Retina (tissue), 1 donor: Measurements from ENCODE around the gene AQP7.
"Not testable (repeated sequence)": the region's sequence is repeated elsewhere in the genome, so short reads cannot be mapped to it uniquely, and the experiment has no call there.

ENCODE experiments used
- DNase-seq: peaks from one replicate; pipeline ENCODE4 v3.0.0-alpha.2; 2016

AQP7 gene

DNA sequence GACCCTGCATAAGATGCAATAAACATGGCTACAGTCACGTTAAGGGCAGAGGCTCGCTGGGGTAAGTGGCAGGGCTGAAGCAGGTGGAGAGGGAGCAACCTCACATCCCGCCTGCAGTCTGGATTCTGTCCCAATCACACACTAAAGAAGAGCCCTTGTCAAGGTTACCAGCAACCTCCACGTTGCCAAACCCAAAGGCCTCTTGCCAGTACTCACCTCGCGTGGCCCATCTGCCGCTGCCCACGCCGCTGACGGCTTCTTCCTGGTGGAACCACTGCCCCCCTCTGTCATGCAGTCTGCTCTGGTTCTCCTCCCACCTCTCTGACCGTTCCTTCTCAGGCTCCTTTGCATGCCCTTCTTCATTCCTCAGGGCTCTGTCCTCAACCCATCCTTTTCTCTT, 8.8 kb downstream of the AQP7 start:
- DNase-seq = no peak

DNA sequence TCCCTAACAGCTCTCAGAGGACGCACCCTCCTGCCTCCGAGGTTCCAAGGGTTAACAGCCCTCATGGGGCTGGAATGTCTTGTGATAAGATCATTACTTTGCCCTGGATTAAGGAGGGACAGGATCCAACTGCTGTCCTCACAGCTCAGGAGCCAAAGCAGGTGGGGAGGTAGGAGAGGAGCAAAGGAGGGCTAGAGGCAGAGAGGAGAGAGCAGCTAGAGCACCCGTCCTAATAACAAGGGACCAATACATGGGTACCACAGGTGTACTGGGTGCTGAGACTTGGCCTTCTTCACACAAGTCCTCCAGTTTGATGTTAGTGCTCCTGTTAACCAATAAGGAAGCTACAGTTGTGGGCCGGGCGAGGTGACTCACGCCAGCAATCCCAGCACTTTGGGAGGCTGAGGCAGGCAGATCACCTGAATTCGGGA, 9.8 kb downstream of the AQP7 start:
- not testable (repeated sequence) for DNase-seq

DNA sequence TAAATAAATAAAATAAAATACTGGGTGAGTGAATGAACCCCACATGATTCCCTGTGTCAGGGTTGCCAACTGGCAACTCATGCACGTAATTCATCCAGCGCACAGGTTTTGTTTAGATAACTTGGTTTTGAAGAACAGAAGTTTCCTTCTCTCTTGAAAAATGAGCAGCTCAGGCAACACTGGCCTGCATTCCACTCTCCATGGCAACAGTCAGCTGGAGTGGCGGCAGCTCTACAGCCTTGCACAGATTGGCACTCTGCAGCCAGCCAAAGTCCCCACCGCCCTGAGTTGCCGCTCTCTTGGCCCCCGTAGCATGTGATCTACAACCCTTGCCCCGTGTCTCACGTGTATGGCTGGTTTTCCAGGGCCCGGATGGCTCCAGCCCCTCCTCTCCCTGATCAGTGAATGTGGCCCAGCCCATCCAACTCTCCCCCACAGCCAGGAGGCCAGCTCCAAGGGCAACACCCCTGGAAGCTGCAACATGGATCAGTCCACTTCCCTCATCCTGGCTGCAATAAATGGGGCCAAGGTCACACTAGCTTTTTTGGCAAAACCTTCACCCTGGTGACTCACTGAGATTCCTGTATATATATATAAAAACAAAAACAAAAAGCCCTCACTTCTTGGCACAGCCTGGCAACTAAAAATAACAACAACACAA, 11.1 kb downstream of the AQP7 start:
- peak; percentile 59 for DNase-seq

DNA sequence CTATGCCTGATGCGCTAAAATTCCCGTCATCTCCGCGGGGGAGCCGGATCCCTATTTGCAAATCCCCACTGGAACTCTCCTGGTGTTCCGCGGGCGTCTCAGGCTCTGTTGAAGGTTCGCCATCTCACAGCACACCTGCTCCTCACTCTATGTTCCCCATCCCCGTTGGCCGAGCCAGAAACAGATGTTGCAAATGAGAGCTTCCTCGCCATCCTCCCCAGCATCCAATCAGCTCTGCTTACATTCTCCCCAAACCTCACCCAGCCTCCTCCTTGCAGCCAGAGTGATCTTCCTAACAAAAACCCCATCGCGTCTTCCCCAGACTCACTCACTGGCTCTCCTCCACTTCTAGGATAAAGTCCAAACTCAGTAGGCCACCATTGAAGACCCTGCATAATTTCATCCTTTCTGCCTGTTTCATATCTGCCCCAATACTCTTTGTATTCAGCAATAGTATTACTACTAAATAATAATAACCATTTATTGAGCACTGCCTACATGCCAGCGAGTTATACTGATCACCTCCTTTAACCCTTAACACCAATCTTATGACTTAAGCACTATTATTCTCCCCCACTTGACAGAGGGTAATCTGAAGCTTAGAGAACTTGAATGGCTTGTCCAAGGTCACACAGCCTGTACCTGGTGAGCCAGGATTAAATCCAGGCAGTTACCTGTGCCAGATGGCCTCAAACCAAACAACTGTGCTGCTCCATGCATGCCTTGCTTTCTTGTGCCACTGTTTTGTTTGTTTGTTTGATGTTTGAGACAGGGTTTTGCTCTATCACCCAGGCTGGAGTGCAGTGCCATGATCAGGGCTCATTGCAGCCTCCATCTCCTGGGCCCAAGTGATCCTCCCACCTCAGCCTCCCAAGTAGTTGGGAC, 14.0 kb downstream of the AQP7 start:
- DNase-seq = no peak

DNA sequence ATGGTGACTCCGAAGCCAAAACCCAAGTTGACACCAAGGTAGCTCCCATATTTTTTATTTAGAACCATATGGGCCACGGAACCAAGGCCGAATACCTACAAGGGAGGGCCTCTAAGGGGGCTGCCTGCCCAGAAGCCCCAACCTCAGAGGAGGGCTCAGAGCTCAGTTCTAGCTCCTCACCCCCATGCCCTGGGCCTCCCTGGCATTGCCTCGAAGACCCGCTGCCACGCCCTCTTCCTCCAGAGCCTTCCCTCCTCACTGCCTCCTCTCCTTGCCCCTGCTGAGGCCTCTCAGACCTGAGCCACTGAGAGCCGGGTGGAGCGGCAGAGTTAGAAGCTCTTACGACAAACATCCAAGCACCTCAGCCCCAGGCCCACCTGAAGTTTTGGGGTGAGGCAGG, 15.4 kb downstream of the AQP7 start:
- DNase-seq = not testable (repeated sequence)

DNA sequence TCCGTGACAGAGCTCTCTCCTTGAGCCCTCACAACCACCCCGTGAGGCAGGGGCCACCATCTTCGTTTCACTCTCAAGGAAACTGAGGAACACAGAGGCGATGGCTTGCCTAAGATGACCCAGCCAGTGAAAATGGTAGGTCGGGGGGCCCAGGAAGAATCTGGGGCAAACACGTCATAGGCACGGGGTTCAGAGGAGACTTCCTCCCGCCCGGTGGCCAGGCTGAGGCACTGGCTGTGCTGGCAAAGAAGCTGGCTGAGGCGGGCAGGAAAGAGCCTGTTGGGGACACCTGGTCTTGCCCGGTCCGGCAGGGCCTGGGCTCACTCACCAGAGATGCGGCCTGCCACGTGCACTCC, 15.7 kb downstream of the AQP7 start:
- not testable (repeated sequence) for DNase-seq

DNA sequence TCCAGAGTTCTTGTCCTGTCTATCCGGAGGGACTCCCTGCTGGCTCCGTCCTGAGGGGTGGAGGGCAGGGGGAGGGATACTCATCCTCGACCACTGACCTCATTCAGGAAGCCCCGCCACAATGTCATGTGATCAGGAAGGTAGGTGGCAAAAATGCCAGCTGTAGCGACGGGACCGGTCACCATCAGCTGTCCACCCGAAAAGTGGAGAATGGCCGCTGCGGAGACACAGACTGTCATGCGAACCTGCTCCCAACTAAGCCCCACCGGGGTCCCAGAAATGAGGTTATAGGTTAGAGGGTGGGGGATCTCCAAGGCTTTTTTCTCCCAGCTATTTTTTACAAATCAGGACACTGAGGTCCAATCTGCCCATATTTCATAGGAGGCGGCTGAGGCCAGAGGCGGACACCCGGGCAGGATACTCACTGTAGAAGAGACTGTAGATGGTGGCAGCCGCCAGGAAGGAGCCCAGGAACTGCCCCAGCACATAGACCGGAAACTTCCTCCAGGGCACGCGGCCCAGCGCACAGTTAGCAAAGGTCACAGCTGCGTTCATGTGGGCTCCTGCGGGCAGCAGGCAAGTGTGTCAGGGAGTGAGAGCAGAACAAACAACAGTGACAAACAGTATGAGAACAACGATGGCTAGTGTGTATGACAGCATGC, 16.3 kb downstream of the AQP7 start:
- not testable (repeated sequence) for DNase-seq

DNA sequence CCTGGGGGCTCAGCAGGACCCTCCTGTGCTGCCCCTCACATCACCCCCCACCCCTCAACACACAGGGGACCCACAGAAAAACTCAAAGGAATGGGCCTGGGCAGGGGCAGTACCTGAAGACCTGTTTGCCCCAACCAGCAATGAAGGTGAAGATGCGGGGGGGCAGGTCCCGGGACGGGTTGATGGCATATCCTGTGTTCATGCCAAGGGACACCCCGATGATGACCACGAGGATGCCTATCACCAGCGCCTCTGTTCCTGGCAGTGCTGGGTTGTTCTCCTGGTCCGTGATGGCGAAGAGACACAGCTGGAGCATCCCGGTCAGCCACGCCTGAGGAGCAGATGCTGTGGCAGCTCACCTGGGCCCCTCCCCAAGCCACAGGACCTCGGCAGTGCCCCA, 16.8 kb downstream of the AQP7 start:
- DNase-seq = not testable (repeated sequence)

DNA sequence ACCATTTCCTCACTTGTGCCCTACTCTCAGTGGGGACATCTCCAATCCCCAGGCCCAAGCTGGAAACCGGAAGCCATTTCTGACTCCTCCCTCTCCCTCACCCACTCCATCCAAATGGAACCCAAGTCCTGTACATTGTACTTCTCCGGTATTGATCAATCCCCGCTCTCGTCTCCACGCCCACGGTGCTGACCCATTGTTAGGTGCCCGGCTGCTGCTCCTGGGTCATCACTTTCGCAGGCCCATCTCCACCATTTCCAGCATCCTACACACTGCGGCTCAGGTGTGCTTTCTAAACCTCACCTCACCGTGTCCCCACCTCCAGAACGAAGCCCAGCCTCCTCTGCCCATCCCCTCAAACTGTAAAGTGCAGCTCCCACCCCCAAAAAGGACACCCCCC, 19.0 kb downstream of the AQP7 start:
- DNase-seq = not testable (repeated sequence)

DNA sequence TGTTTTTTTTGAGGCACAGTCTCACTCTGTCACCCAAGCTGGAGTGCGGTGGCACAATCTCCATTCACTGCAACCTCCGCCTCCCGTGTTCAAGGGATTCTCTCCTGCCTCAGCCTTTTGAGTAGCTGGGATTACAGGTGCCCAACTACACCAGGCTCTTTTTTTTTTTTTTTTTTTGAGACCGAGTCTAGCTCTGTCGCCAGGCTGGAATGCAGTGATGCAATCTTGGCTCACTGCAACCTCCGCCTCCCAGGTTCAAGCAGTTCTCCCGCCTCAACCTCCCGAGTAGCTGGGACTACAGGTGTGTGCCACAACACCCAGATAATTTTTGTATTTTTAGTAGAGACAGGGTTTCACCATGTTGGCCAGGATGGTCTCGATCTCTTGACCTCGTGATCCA, 20.0 kb downstream of the AQP7 start:
- DNase-seq = not testable (repeated sequence)

DNA sequence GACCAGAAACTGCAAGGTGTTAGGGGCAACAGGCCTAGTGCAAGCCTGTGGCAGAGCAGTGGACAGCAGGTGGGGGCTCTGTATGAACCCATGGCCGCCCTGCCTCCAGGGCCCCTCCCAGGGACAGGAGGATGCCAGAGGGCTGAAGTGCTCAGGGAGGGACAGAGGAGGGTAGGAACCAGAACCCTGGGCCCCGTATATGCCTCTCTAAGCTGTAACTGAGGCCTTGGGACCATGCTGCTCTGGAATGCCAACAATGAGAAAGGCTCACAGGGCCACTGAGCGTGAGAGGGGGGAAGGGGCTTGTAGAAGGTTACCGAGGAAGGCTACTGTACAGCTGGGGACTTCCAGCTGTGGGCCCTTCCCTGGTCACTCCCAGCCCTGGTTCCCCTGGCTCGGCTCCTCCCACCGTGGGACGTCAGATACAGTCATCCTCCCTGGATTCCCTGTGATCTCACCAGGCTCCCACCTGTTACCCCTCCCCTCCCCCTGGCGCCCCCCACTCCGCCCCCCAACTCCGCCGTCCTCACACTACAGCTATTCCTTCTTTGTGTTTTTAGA, 21.1 kb downstream of the AQP7 start:
- DNase-seq = peak; percentile 27

DNA sequence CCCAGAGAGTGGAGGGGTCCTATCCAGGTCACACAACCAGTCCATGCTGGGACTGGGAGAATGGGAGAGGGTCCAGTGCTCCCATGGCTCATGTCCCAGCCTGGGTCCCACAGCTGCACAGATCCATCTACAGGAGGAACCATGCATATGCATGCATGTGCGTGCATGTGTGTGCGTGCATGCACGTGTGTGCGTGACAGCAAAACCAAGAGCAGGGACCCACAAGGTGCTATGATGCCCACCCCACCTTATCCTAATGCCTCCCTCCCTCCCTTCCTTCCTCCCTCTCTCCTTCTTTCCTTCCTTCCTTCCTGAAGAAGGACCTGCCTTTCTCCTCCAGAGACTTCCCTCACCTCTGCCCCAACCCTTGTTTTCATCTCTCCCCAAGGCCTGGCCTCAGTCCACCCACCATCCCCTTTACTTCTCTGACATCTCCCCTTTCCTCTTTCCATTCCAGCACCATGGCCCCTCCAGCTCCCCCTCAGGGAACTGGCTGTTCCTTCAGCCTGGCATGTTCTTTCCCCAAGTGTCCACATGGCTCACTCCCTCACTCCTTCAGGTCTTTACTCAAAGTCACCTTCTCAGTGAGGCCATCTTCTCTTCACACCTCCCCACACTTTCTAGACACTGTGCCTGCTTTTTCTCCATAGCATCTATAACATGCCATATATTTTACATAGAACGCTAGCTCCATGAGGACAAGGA, 21.8 kb downstream of the AQP7 start:
- no peak for DNase-seq

DNA sequence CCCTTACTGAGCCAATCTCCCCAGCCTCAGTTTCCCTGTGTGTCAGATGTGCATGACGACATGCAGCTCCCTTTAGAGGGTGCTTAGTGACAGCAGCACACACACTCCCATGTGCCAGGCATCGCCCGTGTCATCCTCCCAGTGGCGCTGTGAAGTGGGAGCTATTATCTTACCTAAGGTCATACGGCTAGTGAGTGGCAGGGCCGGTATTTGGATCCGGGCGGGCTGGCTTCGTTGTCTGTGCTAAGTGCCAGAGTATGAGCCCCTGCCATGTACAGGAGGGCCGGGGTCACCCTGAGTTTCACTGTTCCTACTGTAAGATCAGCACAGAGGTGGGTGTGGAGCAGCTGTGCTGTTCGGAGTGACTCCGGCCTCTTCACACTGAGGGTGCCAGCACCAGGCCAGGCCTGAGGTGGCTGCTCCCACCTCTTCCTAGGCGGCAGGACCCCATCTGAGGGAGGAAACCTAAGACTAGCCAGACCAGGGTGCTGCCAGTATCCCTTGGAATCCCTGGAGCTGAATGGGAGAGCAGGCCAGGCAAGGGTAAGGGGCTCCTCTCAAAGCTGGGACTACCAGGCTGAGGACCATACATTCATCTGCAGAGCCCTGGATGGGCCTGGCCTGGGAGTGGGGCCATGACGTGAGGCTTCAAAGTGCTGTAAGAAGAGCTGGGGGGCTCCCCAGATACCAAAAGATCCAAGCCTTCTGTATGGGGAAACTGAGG, 22.5 kb downstream of the AQP7 start:
- no peak for DNase-seq

DNA sequence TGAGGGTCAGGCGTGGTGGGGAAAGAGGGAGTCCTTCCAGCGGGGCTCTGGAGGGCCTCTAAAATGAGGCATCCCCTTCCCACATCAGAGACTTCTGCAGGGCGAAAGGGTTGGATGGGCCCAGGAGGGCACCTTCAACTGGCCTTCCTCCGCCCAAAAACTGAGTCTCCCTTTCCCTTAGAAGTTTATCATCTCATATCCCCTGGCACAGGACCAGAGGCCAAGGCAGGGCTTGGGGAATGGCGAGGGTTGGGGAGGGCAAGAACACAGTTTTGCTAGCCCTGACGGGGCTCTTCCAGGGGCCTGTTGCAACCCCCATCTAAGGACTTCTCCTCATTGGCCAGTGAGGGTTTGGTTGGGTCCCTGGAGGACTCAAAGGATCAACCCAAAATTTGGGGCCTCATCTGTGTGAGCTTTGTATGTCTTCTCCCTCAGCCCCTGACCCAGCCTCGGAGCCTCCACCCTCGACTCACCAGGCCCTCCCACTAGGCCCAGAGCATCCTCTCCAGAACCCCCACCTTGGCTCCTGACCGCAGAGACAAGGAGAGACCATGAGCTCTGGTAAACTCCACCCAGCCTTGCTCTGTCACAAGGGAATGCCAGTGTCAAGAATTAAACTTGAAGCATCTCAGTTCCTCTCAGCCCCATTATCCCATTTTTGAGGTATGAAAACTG, 24.1 kb downstream of the AQP7 start:
- no peak for DNase-seq

DNA sequence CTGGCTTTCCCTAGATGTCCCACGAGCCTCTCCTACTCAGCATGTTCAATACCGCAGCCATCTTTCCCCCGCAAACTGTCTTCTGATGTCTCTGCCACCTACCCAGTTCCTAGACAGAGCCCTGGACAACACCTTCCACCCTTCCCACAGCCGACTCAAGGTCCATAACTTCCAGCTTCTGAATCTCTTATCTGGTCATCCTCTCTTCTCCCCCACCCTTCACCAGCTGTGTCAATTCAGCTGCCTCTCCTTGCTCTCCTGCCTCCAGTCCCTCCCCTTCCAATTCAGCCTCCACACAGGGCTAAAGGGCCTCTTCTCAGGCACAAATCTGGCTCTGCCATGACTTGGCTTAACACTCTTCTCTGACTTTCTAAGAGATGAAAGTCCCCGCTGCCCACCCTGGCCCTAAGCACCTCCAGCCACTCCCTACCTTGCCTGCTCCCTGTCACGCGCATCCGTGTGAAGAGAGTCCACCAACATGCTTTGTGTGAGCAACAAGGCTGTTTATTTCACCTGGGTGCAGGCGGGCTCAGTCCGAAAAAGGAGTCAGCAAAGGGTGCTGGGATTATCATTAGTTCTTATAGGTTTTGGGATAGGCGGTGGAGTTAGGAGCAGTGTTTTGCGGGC, 25.2 kb downstream of the AQP7 start:
- no peak for DNase-seq

DNA sequence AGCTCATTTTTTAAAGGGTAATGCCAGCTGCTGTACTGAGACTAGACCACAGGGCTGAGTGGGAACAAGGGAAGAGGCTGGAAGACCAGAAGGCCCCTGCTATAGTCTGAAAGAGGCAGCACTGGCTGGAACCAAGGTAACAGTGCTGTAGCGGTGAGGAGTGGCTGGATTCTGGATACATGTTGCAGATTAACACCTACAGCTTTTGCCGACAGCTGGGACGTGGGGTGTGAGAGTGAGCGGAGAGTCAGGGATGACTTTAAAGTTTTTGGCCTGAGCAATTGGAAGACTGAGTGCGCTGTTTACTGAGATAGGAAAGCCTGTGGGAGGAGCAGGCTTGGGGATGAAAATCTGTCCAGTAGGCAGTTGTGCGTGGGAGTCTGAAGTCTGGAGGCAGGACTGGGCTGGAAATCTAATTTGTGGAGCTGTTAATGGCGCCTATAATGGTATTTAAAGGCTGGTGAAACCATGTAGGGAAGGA, 26.5 kb downstream of the AQP7 start:
- DNase-seq = no peak

DNA sequence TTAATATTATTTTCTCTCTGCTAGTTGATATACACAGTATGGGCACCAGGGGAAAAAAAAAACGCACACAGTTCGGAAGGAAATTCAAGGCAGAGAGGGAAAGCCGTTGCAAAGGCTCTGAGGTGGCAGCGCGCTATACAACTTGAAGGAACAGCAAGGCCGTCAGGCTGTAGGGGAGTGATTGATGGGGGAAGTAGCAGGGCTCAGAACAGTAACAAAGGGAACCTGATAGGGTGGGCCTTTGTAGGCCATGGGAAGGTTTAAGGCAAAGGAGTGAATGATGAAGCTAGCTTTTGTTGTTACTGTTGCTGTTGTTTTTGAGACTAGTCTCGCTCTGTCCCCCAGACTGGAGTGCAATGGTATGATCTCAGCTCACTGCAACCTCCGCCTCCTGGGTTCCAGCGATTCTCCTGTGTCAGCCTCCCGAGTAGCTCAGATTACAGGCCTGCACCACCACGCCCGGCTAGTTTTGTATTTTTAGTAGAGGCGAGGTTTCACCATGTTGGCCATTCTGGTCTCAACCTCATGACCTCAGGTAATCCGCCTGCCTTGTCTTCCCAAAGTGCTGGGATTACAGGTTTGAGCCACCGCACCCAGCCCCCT, 27.0 kb downstream of the AQP7 start:
- DNase-seq = peak; percentile 80

DNA sequence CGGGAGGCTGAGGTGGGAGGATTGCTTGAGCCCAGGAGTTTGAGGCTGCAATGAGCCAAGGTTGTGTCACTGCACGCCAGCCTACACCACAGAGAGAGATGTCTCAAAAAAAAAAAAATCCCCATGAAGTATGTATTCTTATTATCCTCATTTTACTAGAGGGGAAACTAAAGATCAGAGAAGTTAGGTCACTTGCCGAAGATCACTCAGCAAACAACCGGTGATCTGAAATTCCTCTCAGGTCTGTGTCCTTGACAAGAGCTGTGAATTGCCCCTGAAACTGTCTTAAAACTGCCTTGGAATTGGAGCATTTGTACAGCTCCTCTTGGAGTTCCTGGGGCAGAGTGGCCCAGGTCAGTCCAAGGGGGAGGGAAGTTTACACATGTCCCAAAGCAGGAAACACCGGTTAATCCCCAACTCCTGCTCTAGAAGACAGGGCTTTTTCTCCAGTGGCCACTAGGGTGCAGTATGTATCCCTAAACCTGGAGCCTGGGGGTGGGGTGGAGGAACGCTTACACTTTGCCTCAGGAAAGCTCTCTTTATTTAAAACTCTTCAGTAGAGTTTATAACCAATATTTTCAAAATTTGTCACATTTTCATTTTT, 27.6 kb downstream of the AQP7 start:
- peak; percentile 80 for DNase-seq

DNA sequence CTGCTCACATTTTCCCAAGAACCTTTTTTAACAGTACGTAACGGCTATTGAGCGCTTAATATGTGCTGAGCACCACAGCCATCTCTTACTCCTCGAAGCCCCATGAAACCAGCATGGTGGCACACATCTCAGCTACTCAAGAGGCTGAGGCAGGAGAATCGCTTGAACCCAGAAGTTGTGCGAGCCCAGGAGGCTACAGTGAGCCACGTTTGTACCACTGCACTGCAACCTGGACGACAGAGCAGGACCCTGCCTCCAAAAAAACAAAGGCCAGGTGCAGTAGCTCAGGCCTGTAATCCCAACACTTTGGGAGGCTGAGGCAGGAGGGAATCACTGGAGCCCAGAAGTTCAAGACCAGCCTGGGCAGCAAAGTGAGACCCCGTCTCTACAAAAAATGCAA, 28.2 kb downstream of the AQP7 start:
- no peak for DNase-seq

DNA sequence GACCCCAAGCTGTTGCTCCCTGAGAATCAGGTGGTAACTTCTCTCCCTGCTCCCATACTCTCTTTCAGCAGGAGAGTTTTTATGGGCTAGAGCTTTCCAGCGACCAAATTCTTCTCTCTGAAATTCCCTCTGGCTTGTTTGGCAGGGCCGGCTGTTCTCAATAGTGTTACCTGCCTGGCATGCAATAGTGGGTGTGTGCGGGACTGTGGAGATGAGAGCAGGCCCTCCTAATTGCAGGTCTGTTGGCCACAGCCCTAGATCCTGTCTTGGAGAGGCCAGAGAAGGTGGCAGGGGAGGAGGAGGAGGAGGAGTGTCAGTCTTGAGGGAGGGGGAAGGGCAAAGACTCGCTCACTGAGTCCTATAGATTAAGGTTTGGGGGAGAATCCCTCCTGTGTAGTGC, 29.5 kb downstream of the AQP7 start:
- no peak for DNase-seq
